ENCODE results near the gene TPCN1.

DNA sequence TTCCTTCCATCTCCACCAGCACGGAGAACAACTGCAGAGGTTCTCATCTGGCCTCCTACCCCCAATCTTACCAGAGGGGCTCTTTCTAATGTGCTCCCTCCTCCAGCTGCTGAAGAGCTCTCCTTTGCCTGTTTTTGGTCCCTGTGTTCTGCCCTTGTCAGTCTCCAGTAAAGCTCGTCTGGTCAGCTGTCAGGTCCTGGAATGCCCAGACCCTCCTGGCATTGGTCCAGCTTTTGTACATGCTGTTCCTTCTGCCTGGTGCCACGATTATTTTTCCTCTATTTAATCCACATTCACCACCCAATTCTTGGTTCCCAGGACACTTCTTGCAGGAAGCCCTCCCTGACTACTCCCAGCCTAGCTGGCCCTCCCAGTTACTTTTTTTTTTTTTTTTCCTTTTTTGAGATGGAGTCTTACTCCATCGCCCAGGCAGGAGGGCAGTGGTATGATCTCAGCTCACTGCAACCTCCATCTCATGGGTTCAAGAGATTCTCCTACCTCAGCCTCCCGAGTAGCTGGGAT is 107.2 kb downstream of the TPCN1 start:
- TF ChIP-seq TEAD4 (CRISPR knock-in tag; IDR thresholded peaks at IDR 0.05) = no peak
- TF ChIP-seq ZNF232 (CRISPR knock-in tag; IDR thresholded peaks at IDR 0.05) = no peak
- TF ChIP-seq, protein P1, sequence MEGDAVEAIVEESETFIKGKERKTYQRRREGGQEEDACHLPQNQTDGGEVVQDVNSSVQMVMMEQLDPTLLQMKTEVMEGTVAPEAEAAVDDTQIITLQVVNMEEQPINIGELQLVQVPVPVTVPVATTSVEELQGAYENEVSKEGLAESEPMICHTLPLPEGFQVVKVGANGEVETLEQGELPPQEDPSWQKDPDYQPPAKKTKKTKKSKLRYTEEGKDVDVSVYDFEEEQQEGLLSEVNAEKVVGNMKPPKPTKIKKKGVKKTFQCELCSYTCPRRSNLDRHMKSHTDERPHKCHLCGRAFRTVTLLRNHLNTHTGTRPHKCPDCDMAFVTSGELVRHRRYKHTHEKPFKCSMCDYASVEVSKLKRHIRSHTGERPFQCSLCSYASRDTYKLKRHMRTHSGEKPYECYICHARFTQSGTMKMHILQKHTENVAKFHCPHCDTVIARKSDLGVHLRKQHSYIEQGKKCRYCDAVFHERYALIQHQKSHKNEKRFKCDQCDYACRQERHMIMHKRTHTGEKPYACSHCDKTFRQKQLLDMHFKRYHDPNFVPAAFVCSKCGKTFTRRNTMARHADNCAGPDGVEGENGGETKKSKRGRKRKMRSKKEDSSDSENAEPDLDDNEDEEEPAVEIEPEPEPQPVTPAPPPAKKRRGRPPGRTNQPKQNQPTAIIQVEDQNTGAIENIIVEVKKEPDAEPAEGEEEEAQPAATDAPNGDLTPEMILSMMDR (IDR thresholded peaks at IDR 0.05) = no peak
- TF ChIP-seq FOXK1 (CRISPR knock-in tag; IDR thresholded peaks at IDR 0.05) = no peak
- TF ChIP-seq, protein P2, sequence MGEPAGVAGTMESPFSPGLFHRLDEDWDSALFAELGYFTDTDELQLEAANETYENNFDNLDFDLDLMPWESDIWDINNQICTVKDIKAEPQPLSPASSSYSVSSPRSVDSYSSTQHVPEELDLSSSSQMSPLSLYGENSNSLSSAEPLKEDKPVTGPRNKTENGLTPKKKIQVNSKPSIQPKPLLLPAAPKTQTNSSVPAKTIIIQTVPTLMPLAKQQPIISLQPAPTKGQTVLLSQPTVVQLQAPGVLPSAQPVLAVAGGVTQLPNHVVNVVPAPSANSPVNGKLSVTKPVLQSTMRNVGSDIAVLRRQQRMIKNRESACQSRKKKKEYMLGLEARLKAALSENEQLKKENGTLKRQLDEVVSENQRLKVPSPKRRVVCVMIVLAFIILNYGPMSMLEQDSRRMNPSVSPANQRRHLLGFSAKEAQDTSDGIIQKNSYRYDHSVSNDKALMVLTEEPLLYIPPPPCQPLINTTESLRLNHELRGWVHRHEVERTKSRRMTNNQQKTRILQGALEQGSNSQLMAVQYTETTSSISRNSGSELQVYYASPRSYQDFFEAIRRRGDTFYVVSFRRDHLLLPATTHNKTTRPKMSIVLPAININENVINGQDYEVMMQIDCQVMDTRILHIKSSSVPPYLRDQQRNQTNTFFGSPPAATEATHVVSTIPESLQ (CRISPR knock-in tag; IDR thresholded peaks at IDR 0.05) = no peak
- TF ChIP-seq, protein P3, sequence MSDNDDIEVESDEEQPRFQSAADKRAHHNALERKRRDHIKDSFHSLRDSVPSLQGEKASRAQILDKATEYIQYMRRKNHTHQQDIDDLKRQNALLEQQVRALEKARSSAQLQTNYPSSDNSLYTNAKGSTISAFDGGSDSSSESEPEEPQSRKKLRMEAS (CRISPR knock-in tag; IDR thresholded peaks at IDR 0.05) = no peak
- TF ChIP-seq SP1 (CRISPR knock-in tag; conservative IDR thresholded peaks at IDR 0.05) = no peak
- TF ChIP-seq TEAD1 (CRISPR knock-in tag; IDR thresholded peaks at IDR 0.05) = no peak
- no peak for TF ChIP-seq RELA (CRISPR knock-in tag; IDR thresholded peaks at IDR 0.05; ENCODE audit: borderline replicate concordance)
- TF ChIP-seq, protein P4, sequence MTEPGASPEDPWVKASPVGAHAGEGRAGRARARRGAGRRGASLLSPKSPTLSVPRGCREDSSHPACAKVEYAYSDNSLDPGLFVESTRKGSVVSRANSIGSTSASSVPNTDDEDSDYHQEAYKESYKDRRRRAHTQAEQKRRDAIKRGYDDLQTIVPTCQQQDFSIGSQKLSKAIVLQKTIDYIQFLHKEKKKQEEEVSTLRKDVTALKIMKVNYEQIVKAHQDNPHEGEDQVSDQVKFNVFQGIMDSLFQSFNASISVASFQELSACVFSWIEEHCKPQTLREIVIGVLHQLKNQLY (CRISPR knock-in tag; IDR thresholded peaks at IDR 0.05) = no peak
- no peak for TF ChIP-seq ZNF263 (CRISPR knock-in tag; IDR thresholded peaks at IDR 0.05; ENCODE audit: low read depth)
- TF ChIP-seq, protein P5, sequence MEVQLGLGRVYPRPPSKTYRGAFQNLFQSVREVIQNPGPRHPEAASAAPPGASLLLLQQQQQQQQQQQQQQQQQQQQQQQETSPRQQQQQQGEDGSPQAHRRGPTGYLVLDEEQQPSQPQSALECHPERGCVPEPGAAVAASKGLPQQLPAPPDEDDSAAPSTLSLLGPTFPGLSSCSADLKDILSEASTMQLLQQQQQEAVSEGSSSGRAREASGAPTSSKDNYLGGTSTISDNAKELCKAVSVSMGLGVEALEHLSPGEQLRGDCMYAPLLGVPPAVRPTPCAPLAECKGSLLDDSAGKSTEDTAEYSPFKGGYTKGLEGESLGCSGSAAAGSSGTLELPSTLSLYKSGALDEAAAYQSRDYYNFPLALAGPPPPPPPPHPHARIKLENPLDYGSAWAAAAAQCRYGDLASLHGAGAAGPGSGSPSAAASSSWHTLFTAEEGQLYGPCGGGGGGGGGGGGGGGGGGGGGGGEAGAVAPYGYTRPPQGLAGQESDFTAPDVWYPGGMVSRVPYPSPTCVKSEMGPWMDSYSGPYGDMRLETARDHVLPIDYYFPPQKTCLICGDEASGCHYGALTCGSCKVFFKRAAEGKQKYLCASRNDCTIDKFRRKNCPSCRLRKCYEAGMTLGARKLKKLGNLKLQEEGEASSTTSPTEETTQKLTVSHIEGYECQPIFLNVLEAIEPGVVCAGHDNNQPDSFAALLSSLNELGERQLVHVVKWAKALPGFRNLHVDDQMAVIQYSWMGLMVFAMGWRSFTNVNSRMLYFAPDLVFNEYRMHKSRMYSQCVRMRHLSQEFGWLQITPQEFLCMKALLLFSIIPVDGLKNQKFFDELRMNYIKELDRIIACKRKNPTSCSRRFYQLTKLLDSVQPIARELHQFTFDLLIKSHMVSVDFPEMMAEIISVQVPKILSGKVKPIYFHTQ (CRISPR knock-in tag; IDR thresholded peaks at IDR 0.05) = no peak
- TF ChIP-seq ETV6 (CRISPR knock-in tag; IDR thresholded peaks at IDR 0.05) = no peak
